ENCODE measurements around the gene ATF6B. TPM values are rescaled to one million over a fixed set of nuclear protein-coding genes. Genes with fewer than 3 reads are reported as not detected.

Gene ATF6B
- total RNA-seq, 1 experiment from 2014 or later = 196 TPM

DNA sequence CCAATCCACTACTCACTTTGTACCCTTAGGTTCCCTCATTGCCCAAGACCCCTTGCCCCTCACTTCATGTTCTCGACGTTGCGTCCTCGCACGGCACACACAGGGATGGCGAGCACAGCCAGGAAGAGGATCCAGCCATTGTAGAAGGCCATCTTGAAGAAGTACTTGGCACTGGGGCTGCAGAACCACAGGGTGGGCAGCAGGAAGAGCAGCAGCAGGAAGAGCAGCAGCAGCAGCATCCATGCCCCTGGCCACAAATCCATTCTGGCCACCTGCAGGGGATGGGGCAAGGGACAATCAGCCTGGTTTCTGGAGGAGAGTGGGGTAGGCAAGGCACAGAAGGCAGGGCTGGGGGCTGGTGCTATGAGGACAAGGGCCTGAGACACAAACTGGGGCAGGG lies 43.2 kb upstream of the ATF6B start:
- no TSS peak for BruUV-seq (replicated peaks)
- CTCF ChIA-PET = no interaction called here
- intact Hi-C loops (cut with micrococcal nuclease; ENCODE audit: unreplicated experiment) = no loop called here

GRCh38 chr6:32170294-32170693 lies 42.2 kb upstream of the ATF6B start:
- H3K4me1 Mint-ChIP-seq (ENCODE audit: low read depth, unreplicated experiment) = peaks cover 21% of the 10 kb centered on the region
- BruUV-seq (replicated peaks) = no TSS peak
- DNase-seq = no peak

More for the DNA sequence above, 43.2 kb upstream of the ATF6B start:
- Mint-ChIP-seq H3K36me3 (ENCODE audit: insufficient read depth, unreplicated experiment) (peaks cover 50% of the 10 kb centered on the region), H3K9me3 (ENCODE audit: low read depth, unreplicated experiment) (no peaks in the 10 kb centered on the region), H3K27me3 (ENCODE audit: unreplicated experiment) (no peaks in the 10 kb centered on the region), H3K27ac (ENCODE audit: unreplicated experiment) (no peak overlapping the region), H3K4me1 (ENCODE audit: low read depth, unreplicated experiment) (peaks cover 26% of the 10 kb centered on the region), H3K4me3 (ENCODE audit: low read depth, unreplicated experiment) (no peak overlapping the region)
- no peak for DNase-seq
- TF ChIP-seq, protein P1, sequence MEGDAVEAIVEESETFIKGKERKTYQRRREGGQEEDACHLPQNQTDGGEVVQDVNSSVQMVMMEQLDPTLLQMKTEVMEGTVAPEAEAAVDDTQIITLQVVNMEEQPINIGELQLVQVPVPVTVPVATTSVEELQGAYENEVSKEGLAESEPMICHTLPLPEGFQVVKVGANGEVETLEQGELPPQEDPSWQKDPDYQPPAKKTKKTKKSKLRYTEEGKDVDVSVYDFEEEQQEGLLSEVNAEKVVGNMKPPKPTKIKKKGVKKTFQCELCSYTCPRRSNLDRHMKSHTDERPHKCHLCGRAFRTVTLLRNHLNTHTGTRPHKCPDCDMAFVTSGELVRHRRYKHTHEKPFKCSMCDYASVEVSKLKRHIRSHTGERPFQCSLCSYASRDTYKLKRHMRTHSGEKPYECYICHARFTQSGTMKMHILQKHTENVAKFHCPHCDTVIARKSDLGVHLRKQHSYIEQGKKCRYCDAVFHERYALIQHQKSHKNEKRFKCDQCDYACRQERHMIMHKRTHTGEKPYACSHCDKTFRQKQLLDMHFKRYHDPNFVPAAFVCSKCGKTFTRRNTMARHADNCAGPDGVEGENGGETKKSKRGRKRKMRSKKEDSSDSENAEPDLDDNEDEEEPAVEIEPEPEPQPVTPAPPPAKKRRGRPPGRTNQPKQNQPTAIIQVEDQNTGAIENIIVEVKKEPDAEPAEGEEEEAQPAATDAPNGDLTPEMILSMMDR (IDR thresholded peaks at IDR 0.05; ENCODE audit: unreplicated experiment) = no peak

GRCh38 chr6:32168807-32169591 lies 41.0 kb upstream of the ATF6B start:
- no peak for DNase-seq
- TF ChIP-seq, protein P1 (IDR thresholded peaks at IDR 0.05; ENCODE audit: unreplicated experiment) = peak; percentile 28
- Mint-ChIP-seq H3K4me1 (ENCODE audit: low read depth, unreplicated experiment) (peaks cover 16% of the 10 kb centered on the region), H3K9me3 (ENCODE audit: low read depth, unreplicated experiment) (no peaks in the 10 kb centered on the region), H3K36me3 (ENCODE audit: insufficient read depth, unreplicated experiment) (peaks cover 43% of the 10 kb centered on the region), H3K27ac (ENCODE audit: unreplicated experiment) (no peak overlapping the region), H3K27me3 (ENCODE audit: unreplicated experiment) (no peaks in the 10 kb centered on the region), H3K4me3 (ENCODE audit: low read depth, unreplicated experiment) (no peak overlapping the region)
- intact Hi-C loops (cut with micrococcal nuclease; ENCODE audit: unreplicated experiment) = no loop called here
- BruUV-seq (replicated peaks) = no TSS peak
- CTCF ChIA-PET = no interaction called here

More at GRCh38 chr6:32170294-32170693, 42.2 kb upstream of the ATF6B start:
- H3K27me3 Mint-ChIP-seq (ENCODE audit: unreplicated experiment) = no peaks in the 10 kb centered on the region
- TF ChIP-seq, protein P1 (IDR thresholded peaks at IDR 0.05; ENCODE audit: unreplicated experiment) = no peak
- no peak overlapping the region for H3K27ac Mint-ChIP-seq (ENCODE audit: unreplicated experiment)
- H3K9me3 Mint-ChIP-seq (ENCODE audit: low read depth, unreplicated experiment) = no peaks in the 10 kb centered on the region
- CTCF ChIA-PET = no interaction called here
- H3K36me3 Mint-ChIP-seq (ENCODE audit: insufficient read depth, unreplicated experiment) = peaks cover 48% of the 10 kb centered on the region
- intact Hi-C loops (cut with micrococcal nuclease; ENCODE audit: unreplicated experiment) = no loop called here
- no peak overlapping the region for H3K4me3 Mint-ChIP-seq (ENCODE audit: low read depth, unreplicated experiment)

GRCh38 chr6:32168350-32168749 lies 40.3 kb upstream of the ATF6B start:
- Mint-ChIP-seq H3K27me3 (ENCODE audit: unreplicated experiment) (no peaks in the 10 kb centered on the region), H3K36me3 (ENCODE audit: insufficient read depth, unreplicated experiment) (peaks cover 40% of the 10 kb centered on the region), H3K4me3 (ENCODE audit: low read depth, unreplicated experiment) (no peak overlapping the region), H3K4me1 (ENCODE audit: low read depth, unreplicated experiment) (peaks cover 9% of the 10 kb centered on the region), H3K9me3 (ENCODE audit: low read depth, unreplicated experiment) (no peaks in the 10 kb centered on the region), H3K27ac (ENCODE audit: unreplicated experiment) (no peak overlapping the region)
- intact Hi-C loops (cut with micrococcal nuclease; ENCODE audit: unreplicated experiment) = no loop called here
- DNase-seq = no peak
- CTCF ChIA-PET = no interaction called here
- TF ChIP-seq, protein P1 (IDR thresholded peaks at IDR 0.05; ENCODE audit: unreplicated experiment) = no peak
- TSS peak; percentile 63 for BruUV-seq (replicated peaks)
